ENCODE results near the gene CCDC178.

The CCDC178 gene

DNA sequence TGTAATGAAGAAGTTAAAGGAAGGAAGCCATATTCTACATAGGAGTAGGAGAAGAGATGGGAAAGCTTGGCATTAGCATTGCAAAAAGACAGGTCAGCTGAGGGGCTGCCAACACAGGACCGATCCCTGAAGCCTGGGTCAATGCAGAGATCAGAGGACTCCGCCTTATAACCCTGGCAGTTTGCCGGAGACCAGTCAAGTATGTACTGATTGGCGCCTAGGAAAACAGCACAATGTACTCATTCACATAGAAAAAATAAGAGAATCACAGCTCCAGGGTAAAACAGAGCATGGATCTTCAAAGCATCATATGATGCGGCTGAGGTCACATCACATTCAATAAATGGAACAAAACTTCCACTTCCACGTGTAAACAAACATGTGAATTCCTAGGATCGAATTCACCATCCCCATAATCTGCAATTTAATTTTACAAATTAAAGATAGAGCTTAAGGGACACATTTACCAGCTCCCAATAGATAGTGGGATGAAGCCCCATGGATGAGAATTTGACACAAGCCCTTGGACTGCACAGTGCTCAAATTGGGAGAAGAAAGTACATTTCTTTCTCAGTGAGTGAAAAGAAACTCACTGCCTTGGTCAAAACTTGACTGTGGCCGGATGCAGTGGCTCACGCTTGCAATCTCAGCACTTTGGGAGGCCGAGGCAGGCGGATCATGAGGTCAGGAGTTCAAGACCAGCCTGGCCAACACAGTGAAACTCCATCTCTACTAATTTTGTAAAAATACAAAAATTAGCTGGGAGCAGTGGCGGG lies 532.7 kb downstream of the CCDC178 start:
- no peak for DNase-seq

DNA sequence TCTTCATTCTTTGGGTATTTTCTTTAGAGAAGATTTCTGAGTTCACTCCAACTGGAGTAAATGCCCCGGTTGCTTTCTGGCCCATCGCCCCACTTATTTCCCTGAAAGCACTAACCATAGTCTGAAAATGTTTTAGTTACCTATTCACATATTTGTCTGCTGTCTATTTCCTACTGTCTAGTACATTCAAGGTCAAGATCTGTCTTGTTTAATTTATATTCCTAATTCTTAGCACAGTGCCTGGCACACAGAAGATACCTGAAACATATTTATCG lies 533.3 kb downstream of the CCDC178 start:
- DNase-seq, result no peak

DNA sequence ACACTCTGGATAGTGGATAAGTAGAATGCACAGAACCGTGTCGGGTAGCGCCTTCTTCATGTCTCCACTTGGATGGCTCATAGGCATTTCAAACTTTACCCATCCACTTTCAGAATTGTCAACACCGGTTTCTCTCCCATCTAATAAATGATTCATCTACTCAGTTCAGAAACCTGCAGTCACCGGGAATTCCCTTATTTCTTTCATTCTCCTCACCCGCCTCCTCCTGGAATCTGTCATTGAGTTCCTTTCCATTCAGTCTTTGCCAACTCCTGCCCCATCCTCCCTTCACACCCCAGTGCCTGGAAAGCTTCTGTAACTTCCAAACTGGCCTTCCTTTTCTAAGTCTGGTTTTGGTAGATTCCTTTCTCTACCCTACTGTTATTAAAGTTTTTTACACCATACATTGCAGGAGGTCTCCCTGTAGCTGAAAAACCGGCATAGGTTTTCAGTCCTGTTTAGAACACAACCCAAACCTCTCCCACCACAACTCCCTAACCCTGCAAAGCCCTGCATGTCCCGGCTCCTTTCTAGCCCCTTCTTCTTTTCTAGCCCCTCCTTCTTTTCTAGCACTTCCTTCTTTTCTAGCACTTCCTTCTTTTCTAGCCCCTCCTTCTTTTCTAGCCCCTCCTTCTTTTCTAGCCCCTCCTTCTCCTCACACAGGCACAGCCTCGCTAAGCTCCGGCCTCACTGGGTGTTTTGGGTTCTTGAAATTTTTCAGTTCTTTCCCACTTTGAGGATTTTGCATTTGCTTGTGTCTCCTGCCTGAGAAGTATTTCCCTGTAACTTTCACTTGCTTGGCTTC lies 533.8 kb downstream of the CCDC178 start:
- no peak for DNase-seq

DNA sequence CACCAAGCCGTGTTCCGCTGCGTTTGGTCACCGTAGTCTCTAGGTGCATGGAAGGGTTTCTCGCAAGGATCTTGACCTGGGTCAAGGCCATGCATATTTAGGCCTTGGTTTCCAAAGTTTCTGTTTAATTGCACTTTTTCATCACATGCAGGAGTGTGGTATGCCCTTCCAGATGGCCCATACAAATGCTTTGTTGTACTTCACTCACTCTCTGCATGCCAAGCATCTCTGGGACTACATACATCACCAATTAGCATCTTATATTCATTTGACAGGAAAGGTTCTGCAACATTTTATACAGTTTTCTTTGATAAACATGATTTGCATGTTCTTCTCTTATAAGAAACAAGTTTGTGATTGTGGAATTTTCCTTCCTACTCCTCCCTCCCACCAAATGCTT lies 534.9 kb downstream of the CCDC178 start:
- DNase-seq, result no peak

DNA sequence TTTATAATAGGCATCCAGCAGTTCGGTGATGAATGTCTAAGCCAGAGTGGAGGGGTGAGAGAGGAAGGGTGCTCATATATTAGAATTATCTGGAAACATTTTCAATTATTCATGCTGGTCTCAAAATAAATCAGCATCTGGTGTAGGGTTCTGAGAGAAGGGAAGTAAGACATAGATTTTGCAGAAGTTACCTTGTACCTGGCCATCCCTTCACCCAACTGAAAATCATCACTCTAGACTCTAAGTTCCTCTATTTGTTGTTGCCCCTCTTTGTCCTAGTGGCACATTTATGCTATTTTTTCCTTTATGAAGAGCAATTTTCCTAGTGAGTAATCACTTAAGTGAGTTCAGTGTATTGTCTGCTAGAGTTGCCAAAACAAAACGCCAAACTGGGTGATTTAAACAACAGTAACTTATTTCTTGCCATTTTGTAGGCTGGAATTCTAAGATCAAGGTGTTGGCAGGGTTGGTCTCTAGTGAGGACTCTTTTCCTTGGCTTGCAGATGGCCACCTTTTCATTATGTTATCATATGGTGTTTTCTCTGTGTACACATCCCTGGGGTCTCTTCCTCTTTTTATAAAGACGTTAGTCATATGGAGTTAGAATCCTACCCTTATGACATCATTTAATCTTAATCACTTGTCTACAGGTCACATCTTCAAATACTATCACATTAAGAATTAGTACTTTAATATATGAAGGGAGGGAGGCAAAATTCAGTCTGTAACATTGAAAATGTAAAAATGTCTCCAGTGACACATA lies 537.8 kb downstream of the CCDC178 start:
- no peak for DNase-seq

DNA sequence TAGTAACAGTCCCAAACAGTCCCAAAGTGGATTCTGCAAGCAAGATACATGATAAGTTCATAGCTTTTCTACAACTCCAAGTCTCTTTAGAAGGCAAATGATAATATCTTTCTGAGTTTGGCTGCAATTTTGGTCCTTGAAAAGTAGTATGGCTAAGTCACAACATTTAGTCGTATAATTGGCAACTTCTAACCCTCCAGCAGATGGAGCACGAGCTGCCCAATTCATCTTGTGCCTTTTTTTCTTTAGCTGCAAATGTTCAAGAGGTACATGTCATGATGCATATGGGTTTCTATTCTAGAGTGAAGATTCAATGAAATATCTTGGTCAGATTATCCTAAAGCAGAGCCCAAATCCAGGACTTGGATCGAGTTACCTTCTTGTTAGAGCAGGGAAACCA lies 540.7 kb downstream of the CCDC178 start:
- no peak for DNase-seq

DNA sequence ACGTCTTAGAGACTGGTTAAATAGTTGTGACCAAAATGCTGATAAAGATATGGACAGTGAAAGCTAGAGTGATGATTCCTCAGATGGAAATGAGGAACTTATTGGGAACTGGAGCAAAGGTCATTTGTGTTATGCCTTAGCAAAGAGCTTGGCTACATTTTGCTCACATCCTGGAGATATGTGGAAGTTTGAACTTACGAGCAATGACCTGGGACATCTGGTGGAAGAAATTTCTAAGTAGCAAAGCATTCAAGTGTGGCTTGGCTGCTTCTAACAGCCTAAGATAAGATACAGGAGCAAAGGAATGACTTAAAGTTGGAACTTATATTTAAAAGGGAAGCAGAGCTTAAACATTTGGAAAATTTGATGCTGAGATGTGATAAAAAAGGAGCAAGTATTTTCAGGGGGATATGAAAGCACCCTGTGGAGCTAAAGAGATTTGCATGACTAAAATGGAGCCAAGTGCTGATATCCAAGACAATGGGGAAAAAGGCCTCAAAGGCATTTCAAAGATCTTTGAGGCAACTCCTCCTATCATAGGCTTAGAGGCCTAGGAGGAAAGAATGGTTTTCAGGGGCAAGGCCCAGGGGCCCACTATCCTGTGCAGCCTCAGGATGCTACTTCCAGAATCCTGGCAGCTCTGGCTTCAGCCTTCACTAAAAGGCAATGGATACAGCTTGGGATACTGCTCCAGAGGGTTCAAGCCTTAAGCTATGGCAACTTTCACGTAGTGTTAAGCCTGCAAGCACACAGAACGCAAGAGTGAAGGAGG lies 543.6 kb downstream of the CCDC178 start:
- DNase-seq, result no peak

DNA sequence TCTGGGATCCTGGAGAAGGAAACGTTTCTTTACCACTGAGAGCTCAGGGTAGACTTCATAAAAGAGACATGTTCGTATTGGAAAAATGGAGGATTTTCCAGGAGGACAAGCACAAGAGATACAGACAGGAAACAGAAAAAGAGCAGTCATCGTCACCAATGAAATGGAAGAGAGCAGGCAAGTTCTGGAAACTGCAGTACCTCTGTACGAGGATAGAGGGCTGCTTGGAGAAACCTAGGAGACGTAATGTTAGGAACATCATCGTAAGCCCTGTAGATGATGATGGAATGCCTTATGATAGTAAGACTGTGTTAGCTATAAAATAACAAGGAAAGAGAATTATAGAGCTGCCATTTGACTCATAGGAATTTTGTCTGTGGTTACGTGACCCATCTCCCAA lies 546.6 kb downstream of the CCDC178 start:
- DNase-seq, result peak; percentile 17

DNA sequence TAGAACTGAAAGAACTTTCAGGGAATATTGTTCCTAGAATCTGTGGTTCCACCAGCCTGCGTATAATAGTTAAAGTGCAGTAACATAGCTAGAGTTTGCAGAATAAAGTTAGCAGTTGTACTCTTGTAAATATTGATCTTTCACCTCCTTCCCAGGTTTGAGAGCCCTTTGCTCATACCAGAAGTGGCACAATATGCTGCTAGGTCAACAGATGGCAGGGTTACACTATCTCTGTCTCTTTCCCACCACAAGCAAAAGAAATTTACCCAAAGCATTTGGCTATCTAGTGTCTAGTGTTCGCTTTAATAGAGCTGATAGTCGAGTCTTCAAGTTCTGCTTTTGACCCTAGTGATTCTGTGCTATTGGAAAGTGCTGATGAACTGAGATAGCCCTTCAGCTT lies 548.7 kb downstream of the CCDC178 start:
- peak; percentile 11 for DNase-seq

DNA sequence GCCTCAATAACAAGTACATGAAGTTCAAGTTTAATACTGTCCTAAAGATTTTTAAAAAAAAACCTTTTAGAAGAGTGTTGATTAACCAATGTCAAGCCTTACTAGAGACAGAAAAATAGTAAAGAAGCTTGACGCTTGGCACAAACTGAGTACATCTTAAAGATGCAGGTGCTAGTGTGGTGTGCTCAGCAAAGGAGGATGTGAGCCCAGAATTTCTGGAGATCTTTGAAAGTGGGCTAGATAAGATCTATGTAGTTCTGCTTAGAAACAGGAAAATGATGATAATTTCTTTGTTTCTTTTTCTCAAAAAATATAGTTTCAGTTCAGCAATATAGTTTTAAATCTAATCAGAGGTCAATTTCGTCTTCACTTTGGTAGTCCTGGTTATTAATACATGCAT lies 549.4 kb downstream of the CCDC178 start:
- DNase-seq, result no peak

DNA sequence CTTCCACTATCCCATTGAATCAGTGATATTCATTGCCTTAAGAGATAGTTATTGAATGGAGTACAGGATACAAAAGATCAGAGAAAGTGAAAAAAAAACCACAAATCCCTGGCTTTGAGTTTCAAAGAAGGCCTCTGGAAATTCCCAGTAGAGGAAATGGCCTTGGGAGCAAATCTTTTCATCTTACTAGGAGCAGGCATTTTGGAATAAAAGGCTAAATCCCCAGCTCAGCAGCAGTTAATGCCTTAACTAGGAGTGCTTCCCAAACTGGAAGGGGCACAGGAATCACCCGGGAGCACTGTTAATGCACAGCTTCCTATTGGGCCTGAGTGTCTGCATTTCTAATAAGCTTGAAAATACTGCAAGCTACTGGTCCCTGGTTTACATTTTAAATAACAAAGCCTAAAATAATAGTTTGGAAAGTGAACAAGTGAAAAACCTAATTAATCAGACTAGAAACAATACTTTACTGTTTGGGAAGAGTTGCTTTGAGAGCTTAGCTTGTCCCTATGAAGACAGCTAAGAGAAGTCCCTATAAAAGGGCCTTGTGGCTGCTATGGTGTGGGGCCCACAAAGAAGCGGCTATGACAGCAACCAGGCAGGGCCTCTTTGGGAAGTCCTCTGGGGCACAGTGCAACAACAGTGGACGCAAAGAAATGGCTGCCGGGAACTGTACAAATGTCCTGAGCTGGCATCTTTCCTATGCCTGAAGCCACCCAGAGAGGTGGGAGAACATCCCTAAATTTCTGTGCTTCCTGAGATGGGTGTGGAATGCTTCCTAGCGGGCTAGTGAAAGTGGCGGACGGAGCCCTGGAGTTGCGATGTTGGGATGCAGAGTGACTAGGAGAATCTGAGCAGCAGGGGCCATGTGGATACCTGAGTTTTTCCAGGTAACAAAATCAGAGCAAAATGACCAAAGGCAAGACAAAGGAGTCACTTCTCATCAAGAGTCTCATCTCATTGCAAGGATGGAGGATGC lies 550.6 kb downstream of the CCDC178 start:
- peak; percentile 7 for DNase-seq

DNA sequence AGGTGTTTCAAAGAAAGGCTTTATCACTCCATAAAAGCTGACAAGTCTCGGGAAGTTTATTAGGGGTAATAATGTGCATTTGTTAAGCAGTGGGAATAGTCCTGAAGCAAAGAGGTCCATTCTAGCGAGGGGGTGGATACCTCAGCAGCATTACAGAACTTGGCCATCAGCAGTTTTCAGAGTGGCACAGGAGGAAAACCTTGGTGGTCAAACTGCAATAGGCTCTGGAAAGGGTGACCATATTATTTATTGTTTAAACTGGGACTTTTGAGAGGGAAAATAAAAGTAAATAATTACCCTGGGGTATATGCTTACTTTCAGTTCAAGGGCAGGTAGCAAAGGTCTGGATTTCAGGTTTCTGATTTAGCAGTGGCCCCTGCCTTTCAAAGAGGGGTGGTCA lies 552.2 kb downstream of the CCDC178 start:
- DNase-seq, result no peak

All from NCI-H82 (cell line).